ENCODE data around the gene WDR90.

DNA sequence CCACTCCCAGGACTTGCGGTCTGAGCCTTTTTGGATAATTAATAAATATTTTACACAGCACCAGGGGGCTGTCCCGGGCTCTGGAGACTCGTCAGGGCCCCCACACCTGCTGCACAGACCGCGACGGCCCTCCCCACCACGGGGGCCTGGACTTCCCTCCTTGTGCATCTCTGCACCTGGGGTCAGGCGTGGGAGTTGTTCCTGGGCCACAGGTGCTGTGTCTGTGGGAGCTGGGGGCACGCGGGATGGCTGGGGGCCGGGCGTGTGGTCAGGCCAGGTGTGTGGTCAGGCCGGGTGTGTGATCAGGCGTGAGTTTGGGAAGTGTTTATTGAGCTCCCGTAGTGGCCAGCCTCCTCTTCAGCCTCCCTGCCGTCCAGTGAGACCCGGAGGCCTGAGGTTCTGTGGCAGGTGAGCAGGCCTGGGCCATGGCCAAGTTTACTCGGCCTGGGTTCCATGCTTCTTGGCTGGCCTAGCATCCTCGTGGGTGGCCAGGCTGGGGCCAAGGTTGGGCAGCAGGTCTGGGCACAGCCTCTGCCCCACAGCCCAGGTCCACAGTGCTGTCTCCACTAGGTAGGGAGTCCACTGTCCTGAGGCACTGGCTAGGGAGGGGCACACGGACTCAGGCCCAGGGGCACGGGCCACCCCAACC lies 29.2 kb downstream of the WDR90 start:
- TF ChIP-seq POLR2A (IDR thresholded peaks at IDR 0.05) (no peak), POLR2AphosphoS5 (IDR thresholded peaks at IDR 0.05; ENCODE audit: insufficient read depth in 1 of 2, low read depth in 1 of 2) (no peak)
- TF ChIP-seq, protein P1, sequence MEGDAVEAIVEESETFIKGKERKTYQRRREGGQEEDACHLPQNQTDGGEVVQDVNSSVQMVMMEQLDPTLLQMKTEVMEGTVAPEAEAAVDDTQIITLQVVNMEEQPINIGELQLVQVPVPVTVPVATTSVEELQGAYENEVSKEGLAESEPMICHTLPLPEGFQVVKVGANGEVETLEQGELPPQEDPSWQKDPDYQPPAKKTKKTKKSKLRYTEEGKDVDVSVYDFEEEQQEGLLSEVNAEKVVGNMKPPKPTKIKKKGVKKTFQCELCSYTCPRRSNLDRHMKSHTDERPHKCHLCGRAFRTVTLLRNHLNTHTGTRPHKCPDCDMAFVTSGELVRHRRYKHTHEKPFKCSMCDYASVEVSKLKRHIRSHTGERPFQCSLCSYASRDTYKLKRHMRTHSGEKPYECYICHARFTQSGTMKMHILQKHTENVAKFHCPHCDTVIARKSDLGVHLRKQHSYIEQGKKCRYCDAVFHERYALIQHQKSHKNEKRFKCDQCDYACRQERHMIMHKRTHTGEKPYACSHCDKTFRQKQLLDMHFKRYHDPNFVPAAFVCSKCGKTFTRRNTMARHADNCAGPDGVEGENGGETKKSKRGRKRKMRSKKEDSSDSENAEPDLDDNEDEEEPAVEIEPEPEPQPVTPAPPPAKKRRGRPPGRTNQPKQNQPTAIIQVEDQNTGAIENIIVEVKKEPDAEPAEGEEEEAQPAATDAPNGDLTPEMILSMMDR (IDR thresholded peaks at IDR 0.05), result no peak
